IPS-18c (cell line): ENCODE data around the gene CCDC33.

ENCODE experiments used
- H3K4me3 ChIP-seq: 2 replicates; pipeline ENCODE4 v1.7.0; 2013; ENCODE audit warnings: low read depth, mild to moderate bottlenecking, low read length, moderate library complexity; ENCODE audit not compliant: insufficient read depth
- H3K9me3 ChIP-seq: one replicate; pipeline ENCODE4 v1.6.1; 2013; ENCODE audit warnings: mild to moderate bottlenecking, low read length, moderate library complexity; ENCODE audit not compliant: control insufficient read depth, insufficient read depth

Gene CCDC33

GRCh38 chr15:74206801-74207281, 29.3 kb upstream of the CCDC33 start:
- Histone ChIP-seq H3K4me3 (no peak overlapping the region), H3K9me3 (no peaks in the 10 kb centered on the region)

GRCh38 chr15:74207652-74208440, 28.3 kb upstream of the CCDC33 start:
- Histone ChIP-seq H3K4me3 (no peak overlapping the region), H3K9me3 (no peaks in the 10 kb centered on the region)

GRCh38 chr15:74208496-74208895, 27.6 kb upstream of the CCDC33 start:
- no peaks in the 10 kb centered on the region for H3K9me3 ChIP-seq
- H3K4me3 ChIP-seq, result no peak overlapping the region

DNA sequence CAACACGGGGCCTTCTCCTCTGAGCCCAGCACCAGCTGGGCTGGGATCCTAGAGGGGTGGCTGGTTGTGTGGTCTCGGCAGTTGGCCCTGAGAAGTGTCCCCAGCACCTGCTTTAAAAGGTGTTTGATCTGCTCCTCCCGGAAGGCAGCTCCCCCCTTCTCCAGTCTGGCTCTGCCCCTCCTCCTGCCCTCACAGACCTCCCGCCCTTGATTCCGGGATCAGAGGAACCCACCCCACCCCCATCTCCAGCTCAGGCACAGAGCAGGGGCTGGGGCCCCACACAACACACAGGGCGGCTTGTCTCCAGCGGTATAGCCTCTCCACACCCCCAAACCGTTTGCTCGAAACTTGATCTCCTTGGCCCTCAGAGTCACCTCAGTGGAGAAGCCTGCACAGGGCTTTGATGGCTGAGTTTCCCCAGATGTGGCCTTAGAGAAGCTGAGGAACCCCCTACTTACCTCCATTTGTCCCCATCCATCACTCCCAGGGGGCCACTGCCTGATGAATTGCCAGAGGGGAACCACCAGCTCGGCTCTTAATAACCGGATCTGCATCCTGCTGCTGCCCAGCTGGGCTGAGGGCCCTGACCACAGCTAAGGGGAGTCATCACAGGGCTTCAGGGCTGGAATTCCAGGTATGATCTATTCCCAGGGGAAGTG, 27.1 kb upstream of the CCDC33 start:
- Histone ChIP-seq H3K4me3 (peak overlapping the region; percentile 1; the same call in 1 of the 2 replicates), H3K9me3 (no peaks in the 10 kb centered on the region)

- Histone ChIP-seq H3K9me3 (no peaks in the 10 kb centered on the region), H3K4me3 (0 out of 2 replicates have a peak overlapping the region, but pooled peaks have one; percentile 1)
Measured at GRCh38 chr15:74209560-74209958, 26.6 kb upstream of the CCDC33 start.

DNA sequence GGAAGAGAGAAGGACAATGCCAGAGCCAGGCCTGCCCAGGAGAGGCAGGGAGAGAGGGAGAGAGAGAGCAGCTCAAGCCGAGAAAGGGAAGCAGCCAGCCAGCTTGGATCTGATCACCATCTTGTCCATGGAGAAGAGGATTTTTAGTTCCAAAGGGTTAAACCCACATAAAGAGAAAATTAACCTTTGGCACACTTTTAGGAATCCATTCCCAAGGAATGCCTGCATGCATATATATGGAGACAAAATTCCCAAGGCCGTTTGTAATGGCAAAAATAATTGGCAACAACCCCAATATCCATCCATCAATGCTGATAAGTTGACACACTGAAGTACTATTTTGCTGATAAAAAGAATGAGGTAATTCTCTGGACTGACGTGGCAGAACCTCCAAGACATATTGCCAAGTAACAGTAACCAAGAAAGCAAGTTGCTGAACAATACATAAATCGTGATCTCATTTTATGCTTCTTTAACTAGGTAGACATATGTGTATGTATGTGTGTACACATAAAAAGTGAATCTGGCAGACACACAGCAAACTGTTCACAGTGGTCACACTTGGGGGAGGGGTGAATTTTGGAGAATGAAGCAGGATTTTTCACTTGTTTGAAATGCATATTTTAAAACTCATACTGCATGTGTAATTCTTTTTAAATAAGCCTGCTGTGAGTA, 26.0 kb upstream of the CCDC33 start:
- H3K4me3 ChIP-seq, result no peak overlapping the region

DNA sequence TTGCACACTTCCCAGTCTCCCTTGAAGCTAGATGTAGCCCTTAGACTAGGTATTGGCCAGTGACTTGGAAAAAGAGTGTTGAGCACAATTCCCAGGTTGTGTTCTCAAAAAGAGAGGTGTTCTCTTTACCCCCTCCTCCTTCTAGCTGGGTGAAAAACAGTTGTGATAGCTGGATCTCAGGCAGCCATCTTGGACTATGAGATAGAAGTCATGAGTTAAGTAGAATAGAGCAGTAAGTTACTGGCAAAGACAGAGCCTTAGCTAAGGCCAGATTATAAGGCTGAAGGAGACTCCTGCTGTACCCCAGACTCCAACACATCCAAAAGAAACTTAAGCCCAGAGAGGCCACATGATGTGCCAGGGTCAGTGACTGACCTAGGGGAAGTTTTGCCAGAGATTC, 25.4 kb upstream of the CCDC33 start:
- H3K9me3 ChIP-seq, result no peaks in the 10 kb centered on the region
- no peak overlapping the region for H3K4me3 ChIP-seq

More for the DNA sequence above, 26.0 kb upstream of the CCDC33 start:
- H3K9me3 ChIP-seq, result no peaks in the 10 kb centered on the region

DNA sequence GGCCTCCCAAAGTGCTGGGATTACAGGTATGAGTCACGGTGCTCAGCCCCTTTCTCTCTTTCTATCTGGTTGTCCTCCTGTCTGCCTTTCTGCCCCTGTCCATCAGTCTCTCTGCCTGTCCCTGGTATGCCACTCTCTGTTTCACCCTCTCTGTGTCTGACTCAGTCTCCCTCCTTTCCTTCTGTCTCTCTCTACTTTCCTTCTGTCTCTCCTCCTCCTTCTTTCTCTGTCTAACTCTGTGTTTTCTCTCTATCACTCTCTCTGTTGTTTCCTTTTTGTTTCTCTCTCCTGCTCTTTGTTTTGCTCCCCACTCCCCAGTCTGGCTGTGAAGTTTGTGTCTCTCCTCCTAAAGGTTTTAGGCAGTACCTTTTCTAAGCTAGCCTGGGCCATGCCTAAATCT, 24.5 kb upstream of the CCDC33 start:
- no peaks in the 10 kb centered on the region for H3K9me3 ChIP-seq
- H3K4me3 ChIP-seq, result no peak overlapping the region

DNA sequence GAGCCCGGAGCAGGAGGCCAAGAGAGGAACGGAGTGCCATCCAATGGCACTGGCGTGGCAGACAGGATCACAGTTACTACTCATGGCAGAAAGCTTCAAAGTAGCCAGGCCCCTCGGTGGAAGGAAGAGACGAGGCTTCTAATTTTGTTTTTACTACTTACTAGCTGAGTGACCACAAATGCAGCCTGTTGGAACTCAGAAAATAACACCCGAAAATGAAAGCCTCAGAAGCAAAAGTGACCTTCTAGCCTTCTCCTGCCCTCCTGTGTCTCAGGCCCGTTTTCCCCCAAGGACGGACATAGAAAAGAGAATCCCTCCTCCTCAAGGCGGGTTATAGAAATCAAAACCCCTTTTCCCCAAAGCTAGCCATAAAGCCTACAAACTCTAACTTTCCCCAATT, 23.6 kb upstream of the CCDC33 start:
- no peaks in the 10 kb centered on the region for H3K9me3 ChIP-seq
- H3K4me3 ChIP-seq, result no peak overlapping the region

DNA sequence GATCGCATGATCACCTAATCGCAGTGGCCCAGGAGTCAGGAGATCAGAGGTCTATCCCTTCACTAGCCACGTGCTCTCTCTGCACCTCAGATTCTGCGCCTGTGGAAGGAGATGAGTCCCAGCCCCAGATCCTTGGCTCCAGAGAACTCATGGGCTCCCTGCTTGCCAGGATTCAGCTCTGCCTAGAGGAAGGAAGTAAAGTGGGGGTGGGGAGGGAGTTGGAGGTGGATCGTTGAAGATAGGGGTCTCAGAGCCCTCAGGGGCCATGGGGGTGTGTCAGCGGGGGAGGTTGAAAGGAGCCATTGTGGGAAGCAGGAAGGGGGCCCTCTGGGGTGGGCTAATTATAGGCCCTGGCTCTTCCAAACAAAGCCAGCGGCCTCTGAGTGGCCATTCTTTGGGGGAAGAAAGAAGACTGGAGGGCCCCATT, 22.3 kb upstream of the CCDC33 start:
- no peaks in the 10 kb centered on the region for H3K9me3 ChIP-seq
- no peak overlapping the region for H3K4me3 ChIP-seq

- Histone ChIP-seq H3K4me3 (no peak overlapping the region), H3K9me3 (no peaks in the 10 kb centered on the region)
Measured at GRCh38 chr15:74214324-74215021, 21.7 kb upstream of the CCDC33 start.

- Histone ChIP-seq H3K9me3 (no peaks in the 10 kb centered on the region), H3K4me3 (no peak overlapping the region)
Measured at GRCh38 chr15:74215958-74216357, 20.2 kb upstream of the CCDC33 start.

DNA sequence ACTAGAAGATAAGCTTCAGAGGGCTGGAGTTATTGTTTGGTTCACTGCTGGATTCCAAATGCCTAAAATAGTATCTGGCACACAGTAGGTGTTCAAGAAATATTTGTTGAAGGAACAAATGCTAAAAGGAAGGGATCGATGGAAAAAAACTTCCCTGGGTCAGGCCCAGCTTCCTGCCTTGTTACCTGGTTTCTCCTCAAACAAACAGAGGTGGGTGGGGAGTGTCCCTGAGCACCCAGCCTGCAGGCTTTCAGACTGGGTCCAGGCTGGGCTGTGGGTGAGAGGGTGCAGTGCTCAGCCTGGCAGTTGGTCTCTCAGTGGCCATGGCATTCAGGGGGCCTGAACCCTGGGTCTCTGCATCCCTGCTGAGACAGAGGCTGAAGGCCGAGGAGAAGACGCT, 19.2 kb upstream of the CCDC33 start:
- H3K9me3 ChIP-seq, result no peaks in the 10 kb centered on the region
- no peak overlapping the region for H3K4me3 ChIP-seq

GRCh38 chr15:74217907-74218885, 17.9 kb upstream of the CCDC33 start:
- no peak overlapping the region for H3K4me3 ChIP-seq
- no peaks in the 10 kb centered on the region for H3K9me3 ChIP-seq

DNA sequence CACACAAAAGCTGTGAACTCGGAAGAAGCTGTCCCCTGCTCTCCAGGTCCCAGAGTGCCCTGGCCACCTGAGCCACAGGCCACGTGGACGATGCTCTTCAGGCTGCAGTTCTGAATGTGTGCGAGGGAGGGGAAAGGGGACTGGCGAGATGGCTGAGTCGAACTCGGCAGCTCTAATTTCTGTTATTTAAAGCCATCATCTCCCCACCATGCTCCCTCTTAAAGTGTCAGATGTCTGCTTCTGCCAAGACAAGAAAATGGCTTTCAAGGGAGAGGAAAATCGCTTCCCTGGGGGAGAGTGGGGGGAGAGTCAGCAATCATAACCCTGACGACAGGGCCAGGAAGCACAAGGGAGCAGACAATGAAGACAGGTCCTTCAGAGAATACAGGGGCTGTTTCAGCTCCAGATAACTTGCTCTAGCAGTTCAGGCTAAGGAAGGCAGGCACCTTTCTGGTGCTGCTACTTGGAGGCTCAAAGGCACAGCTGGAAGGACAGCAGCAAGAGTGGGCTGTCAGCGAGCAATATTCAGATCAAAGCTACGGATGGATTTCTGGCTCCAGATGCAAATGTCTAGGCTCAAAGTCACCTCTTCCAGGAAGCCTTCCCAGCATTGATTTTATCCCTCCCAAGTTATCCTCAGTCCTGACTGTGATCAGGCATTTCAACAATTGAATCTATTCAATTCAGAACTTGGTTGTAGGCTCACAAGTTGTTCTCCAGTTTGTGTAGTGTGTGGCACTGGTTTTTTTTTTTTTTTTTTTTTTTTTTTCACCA, 15.5 kb upstream of the CCDC33 start:
- Histone ChIP-seq H3K4me3 (no peak overlapping the region), H3K9me3 (no peaks in the 10 kb centered on the region)
